Muscle of back (tissue), 11 donors: ENCODE results near the gene SETSIP. TPM values are rescaled to one million over a fixed set of nuclear protein-coding genes. Genes with fewer than 3 reads are reported as not detected.
"Not testable (repeated sequence)": the region's sequence is repeated elsewhere in the genome, so short reads cannot be mapped to it uniquely, and the experiment has no call there.

ENCODE experiments used
- DNase-seq, 3 donors: peaks; one replicate each; pipeline versions ENCODE4 v3.0.0 to v3.0.0-alpha.2; 2013
- polyA plus RNA-seq, 10 donors: library from polyadenylated mRNA; unstranded; fragments of 120-200 nt; gene quantifications; one replicate each; pipeline ENCODE4 v1.2.1, GENCODE V29; 2013; ENCODE audit not compliant: insufficient read length in 10 of 10

SETSIP gene
- polyA plus RNA-seq, 10 donors, result 0.18 to 0.58 (median 0.31) TPM; not detected in 6

DNA sequence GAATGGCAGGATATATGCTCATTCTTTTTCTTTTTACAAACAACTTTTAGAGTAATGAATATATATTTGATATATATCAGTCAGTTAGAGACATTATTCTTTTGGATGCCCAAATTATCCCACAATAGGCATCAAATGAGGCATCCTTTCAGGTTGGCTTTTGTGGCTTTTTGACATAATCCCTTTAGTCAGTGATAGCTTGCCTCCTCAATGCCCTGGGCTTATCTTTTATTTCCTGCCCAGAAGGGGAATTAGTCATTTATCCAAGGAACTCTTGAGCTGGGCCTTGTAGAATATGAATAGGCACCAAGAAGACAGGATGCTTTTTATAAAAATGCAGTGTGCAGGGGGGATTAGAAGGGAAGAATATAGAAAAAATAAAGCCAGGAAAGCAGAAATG, 23.3 kb downstream of the SETSIP start:
- no peak for DNase-seq

DNA sequence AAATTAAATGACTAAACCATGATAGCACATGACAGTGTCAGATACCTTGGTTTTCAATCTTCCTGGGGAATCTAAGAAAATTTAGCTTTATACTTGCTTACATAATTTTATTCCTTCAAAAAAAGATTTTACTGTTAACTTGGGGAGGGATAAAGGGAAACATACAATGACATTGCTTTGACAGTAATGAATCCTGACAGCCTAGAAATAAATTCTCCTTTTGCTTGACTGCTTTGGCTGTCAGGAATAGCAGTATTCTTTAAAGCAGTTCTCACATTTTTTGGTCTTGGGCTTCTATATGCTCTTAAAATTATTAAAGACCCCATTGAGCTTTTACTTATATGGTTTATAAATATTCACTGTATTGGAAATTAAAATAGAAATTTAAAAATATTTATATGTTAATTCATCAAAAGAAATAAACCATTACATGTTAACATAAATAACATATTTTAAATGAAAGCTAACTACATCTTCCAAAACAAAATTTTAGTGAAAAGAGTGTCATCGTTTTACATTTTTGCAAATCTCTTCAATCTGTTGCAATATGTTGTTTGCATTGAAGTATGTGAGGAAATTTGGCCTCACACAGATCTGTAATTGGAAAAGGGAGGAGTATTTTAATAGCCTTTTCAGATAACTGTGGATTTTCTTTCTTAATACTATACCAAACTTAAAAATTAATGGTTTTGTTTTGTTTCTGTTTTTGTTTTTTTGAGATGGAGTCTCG, 29.3 kb downstream of the SETSIP start:
- no peak for DNase-seq

DNA sequence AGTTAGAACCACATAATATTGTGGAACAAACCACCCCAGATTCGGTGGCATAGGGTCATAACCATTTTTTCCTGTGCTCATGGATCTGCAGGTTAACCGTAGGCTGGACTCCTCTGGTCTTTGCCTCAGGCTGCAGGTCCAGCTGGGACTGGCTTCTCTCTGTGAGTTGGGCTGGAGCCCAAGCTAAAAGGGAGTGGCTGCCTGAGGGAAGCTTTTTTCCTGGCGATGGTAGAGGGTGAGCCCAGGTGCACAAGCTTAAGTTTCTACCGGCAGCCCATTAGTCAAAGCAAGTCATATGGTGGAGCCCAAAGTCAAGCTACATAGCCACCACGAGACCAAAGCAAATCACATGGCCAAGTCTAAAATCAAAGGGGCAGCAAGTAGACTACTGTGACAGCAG, 31.6 kb downstream of the SETSIP start:
- no peak for DNase-seq

DNA sequence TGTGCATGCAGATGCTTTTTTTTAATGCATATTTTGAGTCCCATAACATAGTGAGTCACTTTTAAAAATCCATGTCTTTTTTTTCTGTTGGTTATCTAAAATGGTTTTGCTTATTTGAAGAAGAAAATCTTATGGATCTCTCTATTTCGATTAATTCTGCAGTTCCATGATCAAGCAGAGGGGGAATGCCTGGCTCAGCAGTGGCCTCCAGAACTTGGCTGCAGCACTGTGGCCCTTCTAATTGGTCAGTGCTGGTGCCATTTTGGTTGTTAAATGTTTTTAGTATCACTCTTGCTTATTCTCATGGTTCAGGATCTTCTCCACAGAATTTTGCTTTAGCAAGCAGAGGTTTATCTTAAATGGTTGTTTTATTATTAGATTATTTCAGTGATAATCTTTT, 34.2 kb downstream of the SETSIP start:
- DNase-seq, result no peak

DNA sequence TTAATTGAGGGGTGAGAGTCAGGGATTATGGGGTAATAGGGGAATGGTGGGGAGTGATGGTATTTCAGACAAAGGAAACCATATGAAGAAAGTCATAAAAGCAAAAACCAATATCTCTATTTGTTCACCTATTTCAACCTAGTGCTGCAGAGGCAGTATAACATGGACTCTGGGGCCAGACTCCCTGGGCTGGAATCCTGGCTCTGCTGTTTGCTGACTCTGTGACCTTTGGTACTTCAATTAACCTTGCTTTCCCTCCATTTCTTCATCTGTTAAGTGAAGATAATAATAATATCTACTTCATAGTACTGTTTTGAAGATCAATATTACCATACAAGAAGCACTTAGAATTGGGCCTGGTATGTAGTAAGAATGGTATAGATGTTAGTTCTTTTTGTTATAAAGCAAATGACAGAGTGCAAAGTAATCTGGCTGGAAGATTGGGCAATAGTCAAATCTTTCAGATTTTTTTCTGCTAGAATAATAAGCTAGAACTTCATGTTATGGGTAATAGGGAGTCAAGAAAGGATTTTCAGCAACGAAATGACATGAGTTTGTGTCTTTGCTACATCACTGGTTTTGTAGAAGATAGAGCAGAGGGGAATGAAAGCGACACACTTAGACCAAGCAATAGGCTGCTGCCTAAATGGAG, 36.4 kb downstream of the SETSIP start:
- no peak for DNase-seq

DNA sequence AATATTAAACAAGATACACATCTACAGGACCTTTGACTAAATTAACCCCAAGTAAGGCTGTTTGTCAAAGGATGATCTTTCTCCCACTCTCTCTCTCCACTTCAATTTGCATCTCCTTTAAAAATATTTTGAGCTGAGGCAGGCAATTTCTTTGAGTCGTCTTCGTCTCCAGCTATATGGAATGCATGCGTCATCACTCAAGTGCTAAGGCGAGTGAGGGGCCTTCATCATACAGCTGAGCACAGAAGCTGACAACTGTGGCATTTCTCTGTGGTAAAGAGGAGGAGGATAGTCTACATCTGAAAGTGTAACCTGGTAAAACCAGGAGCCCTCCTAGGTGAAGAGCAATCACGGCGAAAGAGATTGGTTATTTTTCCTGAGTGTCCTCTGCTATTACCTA, 37.8 kb downstream of the SETSIP start:
- peak in 1 of 3 donors; percentile 19 for DNase-seq

DNA sequence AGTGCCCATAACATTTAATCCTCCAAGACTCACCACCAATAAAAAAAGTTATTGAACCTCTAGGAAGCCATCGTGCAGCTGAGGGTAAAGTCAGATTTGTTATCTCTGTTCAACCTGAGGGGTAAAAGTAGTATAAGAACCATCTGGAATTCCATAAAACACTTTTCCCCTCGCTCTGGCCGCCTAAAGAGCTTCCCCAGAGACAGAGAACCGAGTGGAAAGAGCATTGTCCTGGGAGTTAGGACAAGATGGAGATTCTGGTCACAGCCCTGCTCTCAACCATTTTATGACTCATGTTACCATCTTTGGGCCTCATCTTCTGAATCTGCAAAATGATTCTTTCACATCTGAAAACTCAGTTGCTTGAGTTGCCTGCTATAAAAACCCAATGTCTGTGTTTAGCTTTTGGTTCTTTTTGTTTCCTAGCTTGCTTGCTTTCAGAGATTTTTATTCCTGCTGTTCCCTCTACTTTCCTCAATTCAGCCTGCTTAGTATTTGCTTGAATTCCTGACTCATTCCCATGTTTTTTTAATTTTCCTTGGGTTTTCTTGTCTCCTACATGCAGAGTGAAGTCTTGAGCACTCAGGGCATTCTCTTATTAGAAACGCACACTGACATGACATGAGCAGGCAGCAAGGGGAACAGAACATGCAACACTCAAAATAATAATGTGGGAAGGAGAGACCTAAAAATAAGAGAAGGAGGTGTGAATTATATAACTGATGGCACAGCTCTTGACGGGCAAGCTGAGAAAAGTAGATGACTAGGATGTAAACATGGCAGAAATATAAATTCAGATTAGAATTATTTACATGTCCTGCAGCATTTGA, 43.7 kb downstream of the SETSIP start:
- no peak for DNase-seq

DNA sequence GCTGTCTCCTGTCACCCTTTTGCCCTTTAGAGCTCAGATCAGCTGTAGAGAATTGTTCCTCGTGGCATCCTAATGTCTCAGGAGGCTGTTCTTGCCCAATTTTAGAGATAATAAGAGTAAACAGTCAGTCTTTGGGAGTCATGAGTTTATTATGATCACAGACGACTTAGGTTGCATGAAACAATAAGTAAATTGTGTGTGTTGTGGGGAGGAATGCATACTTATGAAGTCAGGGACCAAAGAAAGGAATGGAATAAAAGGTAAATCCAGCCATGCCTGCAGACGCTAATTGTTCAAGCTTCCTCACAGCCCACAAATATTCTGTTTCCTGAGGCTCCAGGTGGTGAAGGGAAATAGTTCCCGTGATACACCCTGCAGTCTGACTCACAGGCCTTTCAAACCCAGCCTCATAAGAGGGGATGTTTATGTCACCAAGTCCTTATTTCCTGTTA, 44.5 kb downstream of the SETSIP start:
- DNase-seq, result peak in 1 of 3 donors; percentile 7

DNA sequence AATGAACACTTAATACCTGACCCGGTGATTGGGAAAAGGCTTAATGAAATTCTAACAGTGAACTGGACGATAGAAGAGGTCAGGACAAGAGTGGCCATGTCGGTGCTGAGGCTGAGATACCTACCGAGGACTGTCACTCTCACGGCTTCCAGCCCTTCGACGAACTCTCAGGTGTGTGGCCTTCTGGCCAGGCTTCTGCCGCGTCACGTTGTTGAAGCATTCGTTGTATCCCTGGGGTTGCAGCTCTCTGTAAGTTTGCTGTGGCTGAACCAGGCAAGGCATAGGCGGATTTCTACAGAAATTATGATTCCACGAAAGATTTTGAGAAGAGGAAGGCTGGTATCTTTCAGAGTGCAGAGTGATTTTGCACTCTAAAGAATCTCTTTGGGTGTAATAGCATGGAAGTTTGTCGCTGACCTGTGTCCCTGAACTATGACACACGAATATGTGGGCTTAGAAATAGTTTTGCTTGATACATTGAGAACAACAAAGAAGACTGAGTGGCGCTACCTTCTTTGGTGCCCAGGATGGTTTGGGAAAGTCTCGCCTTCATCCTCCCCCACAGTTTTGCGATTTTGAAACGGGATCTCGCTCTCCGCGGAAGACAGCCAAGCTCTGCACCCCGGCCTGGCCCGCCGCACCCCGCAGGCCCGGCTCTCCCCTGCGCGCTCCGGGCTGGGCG, 45.8 kb downstream of the SETSIP start:
- DNase-seq, result peak in 1 of 3 donors; percentile 7

DNA sequence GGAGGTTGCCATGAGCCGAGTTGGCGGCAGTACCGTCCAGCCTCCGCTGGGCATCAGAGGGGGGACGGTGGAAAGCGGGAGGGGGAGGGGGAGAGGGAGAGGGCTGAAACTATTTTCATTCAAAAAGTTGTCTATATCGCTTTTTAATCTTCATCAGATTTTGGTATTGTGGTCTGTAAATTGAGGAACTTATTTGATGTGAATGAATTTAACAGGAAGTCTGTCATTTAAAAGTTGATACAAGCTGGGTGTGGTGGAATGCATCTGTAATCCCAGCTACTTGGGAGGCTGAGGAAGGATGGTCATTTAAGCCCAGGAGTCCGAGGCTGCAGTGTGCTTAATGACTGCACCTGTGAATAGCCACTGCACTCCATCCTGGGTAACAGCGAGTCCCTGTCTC, 48.4 kb downstream of the SETSIP start:
- no peak for DNase-seq

DNA sequence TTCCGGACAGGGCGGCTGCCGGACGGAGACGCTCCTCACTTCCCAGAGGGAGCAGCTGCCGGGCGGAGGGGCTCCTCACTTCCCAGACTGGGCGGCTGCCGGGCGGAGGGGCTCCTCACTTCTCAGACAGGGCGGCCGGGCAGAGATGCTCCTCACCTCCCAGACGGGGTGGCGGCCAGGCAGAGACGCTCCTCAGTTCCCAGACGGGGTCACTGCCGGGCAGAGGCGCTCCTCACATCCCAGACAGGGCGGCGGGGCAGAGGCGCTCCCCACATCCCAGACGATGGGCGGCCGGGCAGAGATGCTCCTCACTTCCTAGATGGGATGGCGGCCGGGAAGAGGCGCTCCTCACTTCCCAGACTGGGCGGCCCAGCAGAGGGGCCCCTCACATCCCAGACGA, 49.2 kb downstream of the SETSIP start:
- not testable (repeated sequence) for DNase-seq

Other genes starting within 250 kb of the SETSIP start
- gene TGFBR3, start 189.3 kb downstream of the SETSIP start, polyA plus RNA-seq, result 10 to 100 TPM; 26.9 to 44.8 (median 33.6) TPM
- gene BRDT, start 126.0 kb downstream of the SETSIP start, polyA plus RNA-seq, result under 1 TPM in 4 of 10 donors, not detected in 6; 0.09 to 0.53 (median 0.39) TPM
- 1 to 10 TPM in 1 of 10 donors, under 1 TPM in 9; 0.27 to 1.4 (median 0.74) TPM for gene EPHX4, start 45.4 kb downstream of the SETSIP start, polyA plus RNA-seq
- gene BTBD8, start 4.9 kb upstream of the SETSIP start, polyA plus RNA-seq, result 1 to 10 TPM; 1.4 to 3.9 (median 2.2) TPM
- under 1 TPM in 1 of 10 donors, not detected in 9; 0.18 TPM for gene C1orf146, start 142.5 kb upstream of the SETSIP start, polyA plus RNA-seq
- gene GLMN, start 223.6 kb upstream of the SETSIP start, polyA plus RNA-seq, result 10 to 100 TPM in 9 of 10 donors, 1 to 10 TPM in 1; 10.0 to 22.6 (median 13.2) TPM
- 10 to 100 TPM; 14.5 to 24.7 (median 17.8) TPM for gene RPAP2, start 223.6 kb upstream of the SETSIP start, polyA plus RNA-seq